Bronchial epithelial cell (primary cell): ENCODE measurements around the gene TMEM95. TPM values are rescaled to one million over a fixed set of nuclear protein-coding genes. Genes with fewer than 3 reads are reported as not detected.
A peak's percentile ranks its signal among the peaks of the same experiment; 100 is the strongest.

Experiments
- DNase-seq: peaks from one replicate; pipeline ENCODE4 v3.0.0-alpha.2; 2010; ENCODE audit warnings: low read depth
- FAIRE-seq: peaks from 2 replicates; lab custom pipeline; 2011; peaks lifted over from hg19 to GRCh38; lab: Jason Lieb, UNC
- H3K27me3 ChIP-seq: 2 replicates; pipeline ENCODE4 v1.5.1; 2011; ENCODE audit warnings: low read length; ENCODE audit not compliant: control insufficient read depth, insufficient read depth
- H3K36me3 ChIP-seq: 2 replicates; pipeline ENCODE4 v1.5.1; 2011; ENCODE audit warnings: low read length; ENCODE audit not compliant: control insufficient read depth, insufficient read depth
- H3K4me3 ChIP-seq: 2 replicates; pipeline ENCODE4 v1.5.1; 2011; ENCODE audit warnings: mild to moderate bottlenecking, low read depth, low read length, control low read depth
- total RNA-seq: library from RNA; depleted of rRNA; stranded (reverse); fragments of >200 nt; gene quantifications from 2 replicates; pipeline ENCODE4 v1.2.1, GENCODE V29; 2014
- TF ChIP-seq, protein P1 (sequence below): IDR thresholded peaks from 2 replicates; pipeline ENCODE4 v1.5.1; 2011; ENCODE audit warnings: mild to moderate bottlenecking, moderate library complexity, low read length, control low read depth, inconsistent platforms; ENCODE audit not compliant: insufficient read depth, severe bottlenecking

Gene TMEM95
- total RNA-seq, 1 donor from 2014 or later, result not detected

- FAIRE-seq, result no peak
- DNase-seq, result no peak
- TF ChIP-seq, protein P1, sequence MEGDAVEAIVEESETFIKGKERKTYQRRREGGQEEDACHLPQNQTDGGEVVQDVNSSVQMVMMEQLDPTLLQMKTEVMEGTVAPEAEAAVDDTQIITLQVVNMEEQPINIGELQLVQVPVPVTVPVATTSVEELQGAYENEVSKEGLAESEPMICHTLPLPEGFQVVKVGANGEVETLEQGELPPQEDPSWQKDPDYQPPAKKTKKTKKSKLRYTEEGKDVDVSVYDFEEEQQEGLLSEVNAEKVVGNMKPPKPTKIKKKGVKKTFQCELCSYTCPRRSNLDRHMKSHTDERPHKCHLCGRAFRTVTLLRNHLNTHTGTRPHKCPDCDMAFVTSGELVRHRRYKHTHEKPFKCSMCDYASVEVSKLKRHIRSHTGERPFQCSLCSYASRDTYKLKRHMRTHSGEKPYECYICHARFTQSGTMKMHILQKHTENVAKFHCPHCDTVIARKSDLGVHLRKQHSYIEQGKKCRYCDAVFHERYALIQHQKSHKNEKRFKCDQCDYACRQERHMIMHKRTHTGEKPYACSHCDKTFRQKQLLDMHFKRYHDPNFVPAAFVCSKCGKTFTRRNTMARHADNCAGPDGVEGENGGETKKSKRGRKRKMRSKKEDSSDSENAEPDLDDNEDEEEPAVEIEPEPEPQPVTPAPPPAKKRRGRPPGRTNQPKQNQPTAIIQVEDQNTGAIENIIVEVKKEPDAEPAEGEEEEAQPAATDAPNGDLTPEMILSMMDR, result no peak
- Histone ChIP-seq H3K36me3 (peaks cover 32% of the 10 kb centered on the region), H3K27me3 (no peaks in the 10 kb centered on the region), H3K4me3 (peak overlapping the region; percentile 82)
Observed at GRCh38 chr17:7392696-7393612, 38.0 kb downstream of the TMEM95 start.

DNA sequence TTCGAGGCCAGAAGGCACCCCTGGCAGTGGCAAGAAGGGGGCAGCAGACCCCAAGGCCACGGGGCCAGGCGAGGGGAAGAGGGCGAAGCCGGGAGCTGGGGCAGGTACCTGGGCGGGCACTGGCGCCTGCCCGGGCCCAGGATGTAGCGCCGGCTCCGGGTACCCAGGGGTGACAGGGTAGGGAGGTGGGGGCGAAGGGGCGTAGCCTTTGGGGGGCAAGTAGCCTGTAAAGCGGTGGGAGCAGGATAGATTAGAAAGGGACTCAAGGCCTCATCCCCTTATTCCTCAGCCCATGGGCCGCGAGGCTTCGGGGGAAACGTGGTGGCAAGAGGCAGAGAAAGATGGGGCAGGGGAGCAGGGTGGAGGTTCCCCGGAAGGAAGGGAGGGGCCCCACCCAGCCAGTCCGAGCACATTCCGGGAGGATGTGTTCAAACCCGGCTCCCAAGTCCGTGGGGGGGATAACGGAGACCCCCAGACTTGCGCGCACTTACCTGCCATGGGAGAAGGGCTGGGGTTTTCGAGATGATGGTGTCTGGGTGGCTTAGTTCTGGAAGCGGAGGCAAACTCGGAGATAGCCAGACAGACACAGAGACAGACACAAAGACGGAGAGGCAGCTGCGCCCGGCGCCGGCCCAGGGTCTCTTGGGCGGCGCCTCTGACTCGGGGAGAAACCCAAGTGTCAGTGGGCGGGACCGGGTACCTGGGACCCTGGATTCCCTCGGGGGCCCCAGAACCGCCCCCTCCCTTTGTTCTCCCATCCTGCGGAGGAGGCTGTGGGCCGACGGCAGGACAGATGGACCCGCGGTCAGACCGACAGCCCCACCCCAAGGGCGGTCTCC lies 38.9 kb downstream of the TMEM95 start:
- DNase-seq (peak; percentile 44), FAIRE-seq (no peak)
- Histone ChIP-seq H3K4me3 (peak overlapping the region; percentile 82), H3K27me3 (no peaks in the 10 kb centered on the region), H3K36me3 (peaks cover 26% of the 10 kb centered on the region)
- TF ChIP-seq, protein P1, result no peak

DNA sequence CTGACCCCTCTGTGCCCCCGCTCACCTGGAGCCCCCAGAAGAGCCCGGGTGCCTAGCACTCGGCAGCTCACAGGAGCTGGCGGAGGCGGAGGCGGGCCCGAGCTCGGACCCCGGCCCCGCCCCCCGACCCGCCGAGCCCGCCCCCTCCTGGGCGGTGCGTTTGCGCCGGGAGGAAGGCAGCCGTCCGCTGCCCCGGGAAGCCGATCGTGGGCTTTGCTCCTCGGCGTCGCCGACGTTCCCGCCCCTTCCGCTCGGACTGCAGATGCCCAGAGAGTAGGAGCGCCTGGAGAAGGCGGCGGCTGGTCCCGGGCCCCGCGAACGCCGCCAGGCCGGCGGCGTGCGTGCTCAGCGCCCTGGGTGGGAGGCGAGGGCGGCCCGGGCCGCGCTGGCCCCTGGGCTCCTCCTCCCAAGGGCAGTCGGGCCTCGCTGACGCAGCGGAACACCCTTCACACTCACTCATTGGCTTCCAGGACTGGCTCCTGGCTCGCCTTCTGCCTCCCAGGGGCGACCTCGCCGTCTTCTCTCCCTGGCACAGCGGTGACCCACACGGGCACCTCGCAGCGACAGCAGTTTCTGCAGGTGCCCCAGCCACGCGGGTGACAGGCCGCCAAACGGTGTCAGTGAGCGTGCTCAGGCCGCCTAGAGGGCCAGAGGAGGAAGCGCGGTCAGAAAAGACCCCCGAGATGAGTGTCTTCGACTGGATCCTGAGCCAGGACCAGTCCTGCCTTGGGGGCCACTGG lies 39.7 kb downstream of the TMEM95 start, which contains the start of gene PLSCR3:
Gene PLSCR3, minus strand, starts transcription at position 74 of the 740 bp plus-strand sequence. CDS start 415 bp downstream, outside the sequence.
- H3K27me3 ChIP-seq, result no peaks in the 10 kb centered on the region
- TF ChIP-seq, protein P1, result peak; percentile 53
- DNase-seq (peak; percentile 77), FAIRE-seq (no peak)
- H3K4me3 ChIP-seq, result peak within 1 kb of the TSS; percentile 82
- H3K36me3 ChIP-seq, result peaks cover 22% of the 10 kb centered on the region

DNA sequence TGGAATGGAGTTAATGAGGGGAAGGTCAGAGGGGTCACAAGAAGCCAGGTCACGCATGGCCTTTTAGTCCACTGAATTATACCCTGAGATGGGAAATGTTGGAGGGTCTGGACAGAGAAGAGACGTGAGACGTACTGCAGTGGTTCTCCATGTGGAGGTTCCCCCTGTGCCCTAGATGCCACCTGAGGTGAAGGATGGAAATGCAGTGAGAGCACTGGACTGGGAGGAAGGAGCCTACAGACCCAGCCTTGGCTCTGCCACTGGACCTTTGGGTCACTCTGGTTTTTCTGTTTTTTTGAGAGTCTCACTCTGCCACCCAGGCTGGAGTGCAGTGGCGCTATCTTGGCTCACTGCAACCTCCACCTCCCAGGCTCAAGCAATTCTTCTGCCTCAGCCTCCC lies 41.2 kb downstream of the TMEM95 start:
- FAIRE-seq (no peak), DNase-seq (no peak)
- no peak overlapping the region for H3K4me3 ChIP-seq
- H3K27me3 ChIP-seq, result no peaks in the 10 kb centered on the region
- TF ChIP-seq, protein P1, result no peak
- H3K36me3 ChIP-seq, result peaks cover 11% of the 10 kb centered on the region

DNA sequence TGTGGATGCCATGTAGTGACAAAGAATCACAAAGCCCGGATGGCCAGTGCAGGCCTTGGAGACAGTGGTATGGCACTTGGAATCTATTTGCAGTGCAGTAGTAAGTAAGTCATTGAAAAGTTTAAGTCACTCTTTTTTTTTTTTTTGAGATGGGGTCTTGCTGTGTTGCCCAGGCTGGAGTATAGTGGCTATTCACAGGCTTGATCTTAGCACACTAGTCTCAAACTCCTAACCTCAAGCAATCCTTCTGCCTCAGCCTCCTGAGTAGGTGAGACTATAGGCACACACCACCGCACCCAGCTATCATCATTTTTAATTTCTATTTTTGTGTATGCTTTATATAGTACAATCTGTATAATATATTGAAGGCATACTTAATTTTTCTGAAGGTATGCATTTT lies 43.7 kb downstream of the TMEM95 start:
- Histone ChIP-seq H3K36me3 (no peaks in the 10 kb centered on the region), H3K27me3 (no peaks in the 10 kb centered on the region), H3K4me3 (no peak overlapping the region)
- no peak for FAIRE-seq
- no peak for DNase-seq
- TF ChIP-seq, protein P1, result no peak
